HG03103 (cell line): ENCODE results near the gene SLC45A3.

Source experiments
- ATAC-seq: cut with Tn5 transposase; IDR thresholded peaks from one replicate; pipeline ENCODE4 v1.9.1; 2021; ENCODE audit warnings: low read depth; ENCODE audit not compliant: unreplicated experiment

SLC45A3 gene

GRCh38 chr1:205701420-205701819 lies 21.1 kb upstream of the SLC45A3 start:
- no peak for ATAC-seq

- ATAC-seq, result no peak
Measured at GRCh38 chr1:205700865-205701401, 20.6 kb upstream of the SLC45A3 start.

- ATAC-seq, result no peak
Measured at GRCh38 chr1:205699416-205699815, 19.1 kb upstream of the SLC45A3 start.

- no peak for ATAC-seq
Measured at GRCh38 chr1:205698921-205699320, 18.6 kb upstream of the SLC45A3 start.

- no peak for ATAC-seq
Measured at GRCh38 chr1:205693421-205693991, 13.2 kb upstream of the SLC45A3 start.

- ATAC-seq, result no peak
Measured at GRCh38 chr1:205692423-205692822, 12.1 kb upstream of the SLC45A3 start.

GRCh38 chr1:205690122-205690756 lies 9.9 kb upstream of the SLC45A3 start:
- no peak for ATAC-seq

- ATAC-seq, result no peak
Measured at GRCh38 chr1:205689479-205689878, 9.2 kb upstream of the SLC45A3 start.

GRCh38 chr1:205688171-205689080 lies 8.1 kb upstream of the SLC45A3 start:
- ATAC-seq, result no peak

GRCh38 chr1:205687242-205687641 lies 6.9 kb upstream of the SLC45A3 start:
- ATAC-seq, result no peak

- no peak for ATAC-seq
Measured at GRCh38 chr1:205681364-205681763, 1.1 kb upstream of the SLC45A3 start.

GRCh38 chr1:205678286-205679111 lies 1.8 kb downstream of the SLC45A3 start:
- no peak for ATAC-seq

- no peak for ATAC-seq
Measured at GRCh38 chr1:205677167-205677566, 3.1 kb downstream of the SLC45A3 start.

- ATAC-seq, result no peak
Measured at GRCh38 chr1:205676597-205676996, 3.7 kb downstream of the SLC45A3 start.

- no peak for ATAC-seq
Measured at GRCh38 chr1:205676002-205676401, 4.3 kb downstream of the SLC45A3 start.

- no peak for ATAC-seq
Measured at GRCh38 chr1:205675247-205675646, 5.1 kb downstream of the SLC45A3 start.

- no peak for ATAC-seq
Measured at GRCh38 chr1:205672970-205673369, 7.3 kb downstream of the SLC45A3 start.

- no peak for ATAC-seq
Measured at GRCh38 chr1:205672395-205672889, 7.9 kb downstream of the SLC45A3 start.

GRCh38 chr1:205670611-205671430 lies 9.5 kb downstream of the SLC45A3 start:
- no peak for ATAC-seq

GRCh38 chr1:205670150-205670446 lies 10.2 kb downstream of the SLC45A3 start:
- no peak for ATAC-seq
